Measurements from ENCODE around the gene CSF2. TPM values are rescaled to one million over a fixed set of nuclear protein-coding genes. Genes with fewer than 3 reads are reported as not detected.
"Not testable (repeated sequence)": the region's sequence is repeated elsewhere in the genome, so short reads cannot be mapped to it uniquely, and the experiment has no call there.

The CSF2 gene
- total RNA-seq, 1 donor, result not detected

- DNase-seq (ENCODE audit: low read depth in 2 of 3, low spot score in 2 of 3), result no peak
Measured at GRCh38 chr5:132104556-132104955, 31.0 kb downstream of the CSF2 start.

GRCh38 chr5:132105688-132106087, 32.1 kb downstream of the CSF2 start:
- no peak for DNase-seq (ENCODE audit: low read depth in 2 of 3, low spot score in 2 of 3)

GRCh38 chr5:132108495-132108894, 34.9 kb downstream of the CSF2 start:
- not testable (repeated sequence) for DNase-seq (ENCODE audit: low read depth in 2 of 3, low spot score in 2 of 3)

- DNase-seq (ENCODE audit: low read depth in 2 of 3, low spot score in 2 of 3), result not testable (repeated sequence)
Measured at GRCh38 chr5:132108957-132109356, 35.4 kb downstream of the CSF2 start.

GRCh38 chr5:132109494-132110053, 36.0 kb downstream of the CSF2 start:
- no peak for DNase-seq (ENCODE audit: low read depth in 2 of 3, low spot score in 2 of 3)

DNA sequence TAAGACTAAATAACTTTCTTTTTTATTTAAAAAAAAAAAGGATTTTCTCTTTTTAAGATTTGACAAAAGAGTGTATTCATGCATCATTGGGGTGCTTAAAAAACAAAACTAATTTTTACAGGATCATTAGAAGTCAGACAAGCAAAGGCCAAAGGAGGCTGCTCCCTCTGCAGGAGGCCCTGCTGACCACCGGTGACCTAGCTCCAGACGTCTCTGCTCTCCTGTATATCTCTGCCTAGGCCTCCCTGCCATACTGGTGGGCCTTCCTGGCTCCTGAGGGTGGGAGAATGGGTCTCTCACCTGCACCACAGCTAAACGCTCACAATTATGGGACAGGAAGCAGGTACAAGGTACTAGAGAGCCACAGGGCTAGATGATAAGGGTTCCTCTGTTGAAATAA, 36.6 kb downstream of the CSF2 start:
- no peak for DNase-seq (ENCODE audit: low read depth in 2 of 3, low spot score in 2 of 3)

- no peak for DNase-seq (ENCODE audit: low read depth in 2 of 3, low spot score in 2 of 3)
Measured at GRCh38 chr5:132110930-132111329, 37.3 kb downstream of the CSF2 start.

GRCh38 chr5:132112111-132112510, 38.5 kb downstream of the CSF2 start:
- no peak for DNase-seq (ENCODE audit: low read depth in 2 of 3, low spot score in 2 of 3)

DNA sequence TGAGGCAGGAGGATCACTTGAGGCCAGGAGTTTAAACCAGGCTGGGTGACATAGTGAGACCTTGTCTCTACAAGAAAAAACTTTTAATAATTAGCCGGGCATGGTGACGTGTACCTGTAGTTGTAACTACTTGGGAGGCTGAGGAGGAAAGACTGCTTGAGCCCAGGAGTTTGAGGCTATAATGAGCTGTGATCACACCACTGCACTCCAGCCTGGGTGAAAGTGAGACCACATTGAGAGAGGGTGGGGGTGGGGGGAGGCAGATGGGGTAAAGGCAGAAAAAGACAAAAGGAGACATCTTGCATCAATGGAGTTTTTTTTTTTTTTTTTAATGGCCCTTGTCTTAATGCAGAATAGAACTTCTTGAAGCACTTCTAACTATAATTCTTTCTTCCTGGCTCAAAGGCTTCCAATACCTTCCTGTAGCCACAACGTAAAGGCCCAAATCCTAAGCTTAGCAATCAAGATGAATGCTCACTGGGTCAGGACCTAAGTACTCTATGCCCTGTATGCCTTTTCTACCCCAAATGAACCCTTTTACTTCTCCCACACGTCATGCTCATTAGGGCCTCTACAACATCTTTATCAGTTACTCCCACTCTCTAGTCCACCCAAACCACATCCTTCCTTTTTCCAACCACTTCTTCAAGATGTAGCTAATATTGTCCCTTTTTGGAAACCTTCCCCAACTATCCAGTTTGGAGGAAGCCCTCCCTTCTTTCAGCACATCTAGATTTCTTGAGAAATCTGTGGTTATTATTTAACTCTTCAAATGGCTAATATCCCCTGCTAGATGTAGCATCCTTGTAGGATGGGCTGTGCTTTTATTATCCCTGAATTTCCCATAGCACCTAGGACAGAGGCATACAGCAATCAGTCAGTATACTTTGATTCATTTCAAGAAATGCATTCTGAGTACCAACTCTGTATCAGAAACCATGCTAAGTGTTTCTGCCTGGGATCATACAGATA, 40.8 kb downstream of the CSF2 start:
- DNase-seq (ENCODE audit: low read depth in 2 of 3, low spot score in 2 of 3), result peak in 2 of 3 donors; percentile 78 to 94

DNA sequence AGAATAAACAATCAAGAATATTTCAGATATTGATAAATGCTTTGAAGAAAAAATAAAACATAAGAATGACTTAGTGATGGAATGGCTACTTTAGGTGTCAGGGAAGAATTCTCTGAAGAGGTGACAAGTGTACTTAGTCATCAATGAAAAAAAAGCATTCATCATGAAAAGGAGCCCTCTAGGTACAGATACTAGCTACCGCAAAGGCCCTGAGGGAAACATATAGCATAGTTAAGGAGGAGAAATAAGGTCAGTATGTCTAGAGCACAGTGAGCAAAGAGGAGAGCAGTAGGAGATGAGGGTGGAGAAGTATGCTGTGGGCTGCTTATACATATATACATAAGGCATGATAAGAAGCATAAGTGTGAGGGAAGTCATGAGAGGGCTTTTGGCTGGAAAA, 41.8 kb downstream of the CSF2 start:
- DNase-seq (ENCODE audit: low read depth in 2 of 3, low spot score in 2 of 3), result no peak

DNA sequence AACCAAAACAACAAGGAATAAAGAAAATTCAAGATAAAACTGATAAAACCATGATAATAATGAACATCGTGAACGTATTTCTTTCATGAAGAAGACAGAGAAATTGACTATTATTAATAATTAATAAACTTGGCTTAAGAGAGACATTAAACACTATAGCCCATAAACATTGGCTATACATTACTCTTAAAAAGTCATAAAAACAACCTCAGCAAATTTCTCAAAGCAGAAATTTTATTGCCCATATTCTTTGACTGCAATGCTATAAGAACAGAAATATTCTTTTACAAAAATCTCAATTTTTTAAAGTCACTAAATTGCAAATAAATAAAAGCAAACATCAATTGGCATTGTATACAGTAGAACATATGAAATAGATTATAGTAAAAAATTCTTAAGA, 42.5 kb downstream of the CSF2 start:
- no peak for DNase-seq (ENCODE audit: low read depth in 2 of 3, low spot score in 2 of 3)

DNA sequence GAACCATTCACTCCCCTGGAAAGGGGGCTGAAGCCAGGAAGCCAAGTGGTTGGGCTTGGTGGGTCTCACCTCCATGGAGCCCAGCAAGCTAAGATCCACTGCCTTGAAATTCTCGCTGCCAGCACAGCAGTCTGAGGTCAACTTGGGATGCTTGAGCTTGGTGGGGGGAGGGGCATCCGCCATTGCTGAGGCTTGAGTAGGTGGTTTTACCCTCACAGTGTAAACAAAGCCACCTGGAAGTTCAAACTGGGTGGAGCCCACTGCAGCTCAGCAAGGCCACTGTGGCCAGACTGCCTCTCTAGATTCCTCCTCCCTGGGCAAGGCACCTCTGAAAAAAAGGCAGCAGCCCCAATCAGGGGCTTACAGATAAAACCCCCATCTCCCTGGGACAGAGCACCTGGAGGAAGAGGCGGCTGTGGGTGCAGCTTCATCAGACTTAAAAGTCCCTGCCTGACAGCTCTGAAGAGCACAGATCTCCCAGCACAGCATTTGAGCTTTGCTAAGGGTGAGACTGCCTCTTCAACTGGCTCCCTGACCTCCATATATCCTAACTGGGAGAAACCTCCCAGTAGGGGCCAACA, 43.4 kb downstream of the CSF2 start:
- not testable (repeated sequence) for DNase-seq (ENCODE audit: low read depth in 2 of 3, low spot score in 2 of 3)

- not testable (repeated sequence) for DNase-seq (ENCODE audit: low read depth in 2 of 3, low spot score in 2 of 3)
Measured at GRCh38 chr5:132120717-132121116, 47.1 kb downstream of the CSF2 start.

- not testable (repeated sequence) for DNase-seq (ENCODE audit: low read depth in 2 of 3, low spot score in 2 of 3)
Measured at GRCh38 chr5:132122971-132123370, 49.4 kb downstream of the CSF2 start.

- not testable (repeated sequence) for DNase-seq (ENCODE audit: low read depth in 2 of 3, low spot score in 2 of 3)
Measured at GRCh38 chr5:132123578-132123977, 50.0 kb downstream of the CSF2 start.

Small RNA genes within 50 kb of the gene (small RNA-seq; reads per million reads assigned to genes)
- not detected for gene RF00285

Other genes starting within 250 kb of the CSF2 start
- not detected for gene MEIKIN, start 128.1 kb upstream of the CSF2 start, total RNA-seq
- 0.27 TPM for gene ACSL6, start 62.1 kb upstream of the CSF2 start, total RNA-seq
- gene IL3, start 13.1 kb upstream of the CSF2 start, total RNA-seq, result not detected
- 0.54 TPM for gene P4HA2, start 154.1 kb downstream of the CSF2 start, total RNA-seq
- gene PDLIM4, start 183.9 kb downstream of the CSF2 start, total RNA-seq, result 1.6 TPM
- 7.3 TPM for gene SLC22A4, start 220.6 kb downstream of the CSF2 start, total RNA-seq

Measured in hematopoietic multipotent progenitor cell (in vitro differentiated cells).